Dendritic cell treated with granulocyte-macrophage colony-stimulating factor and Interleukin-4, amounts not matched to agents 40 ng/mL and 50 ng/mL, for 4 days (primary cell): ENCODE results near the gene EPM2A.
"Not testable (repeated sequence)": the region's sequence is repeated elsewhere in the genome, so short reads cannot be mapped to it uniquely, and the experiment has no call there.

ENCODE experiments used
- H3K27ac Mint-ChIP-seq: one replicate; pipeline ENCODE4 v1.8.0; 2022; ENCODE audit warnings: mild to moderate bottlenecking, mixed read lengths
- H3K27me3 Mint-ChIP-seq: one replicate; pipeline ENCODE4 v1.8.0; 2022; ENCODE audit warnings: mild to moderate bottlenecking, mixed read lengths
- H3K36me3 Mint-ChIP-seq: one replicate; pipeline ENCODE4 v1.8.0; 2022; ENCODE audit warnings: low read depth, mixed read lengths
- H3K4me1 Mint-ChIP-seq: one replicate; pipeline ENCODE4 v1.8.0; 2022; ENCODE audit warnings: low read depth, mixed read lengths
- H3K4me3 Mint-ChIP-seq: one replicate; pipeline ENCODE4 v1.8.0; 2022; ENCODE audit warnings: mild to moderate bottlenecking, moderate library complexity, mixed read lengths
- H3K9me3 Mint-ChIP-seq: one replicate; pipeline ENCODE4 v1.8.0; 2022; ENCODE audit warnings: mixed read lengths
- intact Hi-C: fragments of 100-400 bp; cut with micrococcal nuclease; formaldehyde crosslinking; loops from one replicate; pipeline ENCODE4 v1.15.0; 2022

EPM2A gene

DNA sequence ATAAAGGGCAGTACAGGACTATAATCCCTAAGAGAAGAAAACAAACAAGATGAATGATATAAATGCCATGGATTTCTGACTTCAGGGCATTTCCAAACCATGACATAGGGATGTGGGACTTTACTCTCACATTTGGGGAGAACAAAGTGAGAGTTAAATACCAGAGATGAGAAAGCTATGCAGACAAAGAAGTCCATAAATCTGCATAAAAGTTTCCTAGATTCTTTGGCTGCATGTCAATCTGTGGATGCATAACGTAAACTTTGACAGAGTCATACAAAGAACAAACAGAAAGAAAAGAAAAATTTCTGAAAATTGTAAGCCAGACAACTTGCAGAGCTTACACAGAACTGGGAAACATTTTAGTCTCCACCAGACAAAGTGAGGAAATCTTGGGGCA, 11.7 kb downstream of the EPM2A start:
- H3K4me3 Mint-ChIP-seq: no peak overlapping the region
- peaks cover 35% of the 10 kb centered on the region for H3K9me3 Mint-ChIP-seq
- H3K27me3 Mint-ChIP-seq: no peaks in the 10 kb centered on the region
- no peak overlapping the region for H3K27ac Mint-ChIP-seq
- no peaks in the 10 kb centered on the region for H3K4me1 Mint-ChIP-seq
- H3K36me3 Mint-ChIP-seq: peaks cover 18% of the 10 kb centered on the region
- intact Hi-C loops: no loop called here

DNA sequence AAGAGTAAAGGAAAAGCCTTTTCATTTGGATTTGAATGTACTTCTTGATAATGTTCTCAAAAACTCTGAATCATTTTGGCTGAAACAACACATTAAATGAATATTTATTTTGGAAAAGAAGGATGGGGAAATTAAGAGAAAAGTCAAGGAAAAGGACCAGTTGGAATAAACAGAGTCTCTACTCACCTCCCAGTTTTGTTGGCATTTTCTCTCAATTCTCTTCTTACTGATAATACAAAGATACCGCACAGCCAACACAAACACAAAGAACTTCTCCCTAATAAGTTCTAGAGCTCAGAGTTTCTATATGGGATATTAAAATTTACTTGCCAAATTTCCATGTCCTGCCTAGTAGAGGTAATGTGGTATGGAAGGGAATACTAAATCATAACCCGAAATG, 13.1 kb downstream of the EPM2A start:
- no peaks in the 10 kb centered on the region for H3K27me3 Mint-ChIP-seq
- no peak overlapping the region for H3K27ac Mint-ChIP-seq
- no peak overlapping the region for H3K4me3 Mint-ChIP-seq
- H3K36me3 Mint-ChIP-seq: peaks cover 10% of the 10 kb centered on the region
- H3K4me1 Mint-ChIP-seq: no peaks in the 10 kb centered on the region
- H3K9me3 Mint-ChIP-seq: peaks cover 22% of the 10 kb centered on the region
- intact Hi-C loops: no loop called here

DNA sequence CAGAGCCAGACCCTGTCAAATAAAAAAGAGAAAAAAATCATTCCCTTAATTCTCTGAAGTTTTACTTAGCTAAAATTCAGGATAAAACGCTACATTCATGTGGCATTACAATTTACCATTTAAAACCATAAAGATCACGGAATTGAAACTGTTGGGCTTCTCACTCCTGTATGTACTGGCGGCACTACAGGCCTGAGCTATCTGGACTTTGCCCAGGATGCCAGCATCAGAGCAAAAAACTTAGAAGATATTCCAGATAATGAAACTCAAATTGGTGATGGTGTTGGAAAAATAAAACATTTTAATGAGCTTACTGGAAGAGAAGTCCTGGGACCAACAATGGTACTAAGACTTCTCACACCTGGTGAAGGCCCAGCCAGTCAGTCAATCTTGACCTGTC, 14.2 kb downstream of the EPM2A start:
- Mint-ChIP-seq H3K27me3 (no peaks in the 10 kb centered on the region), H3K9me3 (peaks cover 30% of the 10 kb centered on the region), H3K36me3 (peaks cover 20% of the 10 kb centered on the region), H3K27ac (no peak overlapping the region), H3K4me1 (no peaks in the 10 kb centered on the region), H3K4me3 (no peak overlapping the region)
- intact Hi-C loops: no loop called here

DNA sequence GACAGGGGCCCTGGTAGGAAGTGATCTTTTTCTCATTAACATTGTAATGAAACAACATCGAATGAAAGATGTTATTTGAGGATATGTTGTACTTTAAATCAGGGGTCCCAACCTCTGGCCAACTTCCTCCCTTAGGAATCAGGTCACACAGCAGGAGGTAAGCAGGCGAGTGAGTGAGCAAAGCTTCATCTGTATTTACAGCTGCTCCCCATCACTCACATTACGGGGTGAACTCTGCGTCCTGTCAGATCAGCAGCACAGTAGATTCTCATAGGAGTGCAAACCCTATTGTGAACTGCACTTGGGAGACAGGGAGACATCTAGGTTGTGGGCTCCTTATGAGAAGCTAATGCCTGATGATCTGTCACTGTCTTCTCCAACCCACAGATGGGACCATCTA, 19.9 kb downstream of the EPM2A start:
- H3K27me3 Mint-ChIP-seq: no peaks in the 10 kb centered on the region
- H3K36me3 Mint-ChIP-seq: peaks cover 34% of the 10 kb centered on the region
- H3K4me3 Mint-ChIP-seq: no peak overlapping the region
- no peak overlapping the region for H3K27ac Mint-ChIP-seq
- intact Hi-C loops: no loop called here
- H3K4me1 Mint-ChIP-seq: no peaks in the 10 kb centered on the region
- peaks cover 35% of the 10 kb centered on the region for H3K9me3 Mint-ChIP-seq

DNA sequence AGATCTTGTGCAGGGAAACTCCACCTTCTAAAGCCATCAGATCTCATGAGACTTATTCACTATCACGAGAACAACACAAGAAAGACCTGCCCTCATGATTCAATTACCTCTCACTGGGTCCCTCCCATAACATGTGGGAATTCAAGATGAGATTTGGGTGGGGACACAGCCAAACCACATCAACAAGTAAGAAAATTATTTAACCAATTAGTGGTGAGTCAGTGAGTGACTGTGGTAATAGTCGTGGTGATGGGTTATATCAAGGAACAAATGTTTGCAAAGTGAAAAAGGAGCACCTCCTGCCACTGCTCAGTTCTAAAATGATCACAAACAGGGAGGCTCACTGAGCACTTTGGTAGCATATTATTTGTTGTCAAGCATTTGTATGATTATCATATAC, 20.6 kb downstream of the EPM2A start:
- Mint-ChIP-seq H3K4me3 (no peak overlapping the region), H3K36me3 (peaks cover 34% of the 10 kb centered on the region), H3K27me3 (no peaks in the 10 kb centered on the region), H3K9me3 (peaks cover 36% of the 10 kb centered on the region), H3K4me1 (no peaks in the 10 kb centered on the region), H3K27ac (no peak overlapping the region)
- intact Hi-C loops: no loop called here

DNA sequence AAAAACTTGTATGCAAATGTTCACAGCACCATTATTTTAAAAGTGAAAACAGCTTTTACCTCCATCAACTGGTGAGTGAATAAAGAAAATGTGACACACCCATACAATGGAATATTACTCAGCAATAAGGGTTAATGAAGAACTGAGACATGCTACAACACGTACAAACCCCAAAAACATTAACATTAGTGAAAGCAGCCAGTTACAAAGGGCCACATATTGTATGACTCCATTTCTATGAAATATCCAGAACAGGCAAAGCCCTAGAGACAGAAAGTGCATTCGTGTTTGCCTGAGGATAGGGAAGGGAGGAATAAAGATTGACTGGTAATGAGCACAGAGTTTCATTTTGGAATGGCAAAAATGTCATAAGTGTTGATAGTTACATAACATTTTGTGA, 21.5 kb downstream of the EPM2A start:
- H3K36me3 Mint-ChIP-seq: peaks cover 34% of the 10 kb centered on the region
- no peaks in the 10 kb centered on the region for H3K4me1 Mint-ChIP-seq
- peaks cover 46% of the 10 kb centered on the region for H3K9me3 Mint-ChIP-seq
- intact Hi-C loops: no loop called here
- H3K27ac Mint-ChIP-seq: no peak overlapping the region
- H3K4me3 Mint-ChIP-seq: no peak overlapping the region
- H3K27me3 Mint-ChIP-seq: no peaks in the 10 kb centered on the region

DNA sequence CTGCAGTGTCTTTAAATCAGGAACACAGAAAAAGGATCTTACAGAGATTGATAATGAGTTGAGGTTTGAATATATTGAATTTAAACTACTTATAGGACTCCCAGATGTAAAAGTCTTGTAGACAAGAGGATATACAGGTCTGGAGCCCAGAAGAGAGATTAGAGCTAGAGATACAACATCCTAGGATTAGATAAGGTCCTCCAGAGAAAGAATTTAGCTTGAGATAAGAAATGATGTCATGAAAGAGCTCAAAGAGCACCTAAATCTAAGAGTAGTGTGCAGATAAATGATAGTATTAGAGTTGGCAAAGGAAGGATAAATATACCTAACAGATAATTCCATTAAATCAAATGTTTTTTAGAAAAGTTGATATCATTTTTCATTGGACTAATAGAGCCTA, 23.9 kb downstream of the EPM2A start:
- H3K9me3 Mint-ChIP-seq: peaks cover 50% of the 10 kb centered on the region
- H3K4me1 Mint-ChIP-seq: no peaks in the 10 kb centered on the region
- H3K27ac Mint-ChIP-seq: no peak overlapping the region
- H3K36me3 Mint-ChIP-seq: peaks cover 37% of the 10 kb centered on the region
- no peak overlapping the region for H3K4me3 Mint-ChIP-seq
- H3K27me3 Mint-ChIP-seq: no peaks in the 10 kb centered on the region
- intact Hi-C loops: no loop called here

DNA sequence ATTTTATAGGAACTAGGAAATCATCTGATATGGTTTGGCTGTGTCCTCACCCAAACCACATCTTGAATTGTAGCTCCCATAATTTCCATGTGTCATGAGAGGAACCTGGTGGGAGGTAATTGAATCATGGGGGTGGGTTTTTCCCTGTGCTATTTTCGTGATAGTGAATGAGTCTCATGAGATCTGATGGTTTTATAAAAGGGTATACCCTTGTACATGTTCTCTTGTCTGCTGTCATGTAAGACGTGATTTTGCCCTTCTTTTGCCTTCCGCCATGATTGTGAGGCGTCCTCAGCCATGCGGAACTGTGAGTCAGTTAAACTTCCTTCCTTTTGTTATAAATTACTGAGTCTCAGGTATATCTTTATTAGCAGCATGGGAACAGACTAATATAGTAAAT, 27.9 kb downstream of the EPM2A start:
- Mint-ChIP-seq H3K4me1 (peaks cover 9% of the 10 kb centered on the region), H3K36me3 (peaks cover 14% of the 10 kb centered on the region), H3K9me3 (peaks cover 24% of the 10 kb centered on the region), H3K27ac (no peak overlapping the region), H3K27me3 (no peaks in the 10 kb centered on the region), H3K4me3 (no peak overlapping the region)
- intact Hi-C loops: no loop called here

DNA sequence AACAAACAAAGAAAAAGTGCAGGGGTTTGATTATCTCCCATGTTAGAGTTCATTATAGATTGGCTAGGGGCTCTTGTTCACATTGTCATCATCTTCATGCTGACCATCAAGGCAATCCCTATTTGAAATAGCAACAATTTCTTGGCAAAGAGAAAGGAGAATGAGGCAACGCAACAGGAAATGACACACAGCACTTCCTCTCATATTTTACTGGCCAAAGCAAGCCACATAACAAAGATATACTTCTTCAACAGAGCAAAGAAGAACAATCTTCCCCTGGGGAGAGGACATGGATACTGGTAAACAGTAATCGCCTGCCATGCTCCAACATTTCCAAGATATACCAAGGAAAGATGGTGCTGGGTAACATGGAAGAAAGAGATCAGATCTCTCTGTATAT, 29.8 kb downstream of the EPM2A start:
- H3K4me3 Mint-ChIP-seq: no peak overlapping the region
- H3K27me3 Mint-ChIP-seq: no peaks in the 10 kb centered on the region
- no peak overlapping the region for H3K27ac Mint-ChIP-seq
- peaks cover 9% of the 10 kb centered on the region for H3K4me1 Mint-ChIP-seq
- intact Hi-C loops: no loop called here
- peaks cover 14% of the 10 kb centered on the region for H3K36me3 Mint-ChIP-seq
- H3K9me3 Mint-ChIP-seq: peaks cover 24% of the 10 kb centered on the region

DNA sequence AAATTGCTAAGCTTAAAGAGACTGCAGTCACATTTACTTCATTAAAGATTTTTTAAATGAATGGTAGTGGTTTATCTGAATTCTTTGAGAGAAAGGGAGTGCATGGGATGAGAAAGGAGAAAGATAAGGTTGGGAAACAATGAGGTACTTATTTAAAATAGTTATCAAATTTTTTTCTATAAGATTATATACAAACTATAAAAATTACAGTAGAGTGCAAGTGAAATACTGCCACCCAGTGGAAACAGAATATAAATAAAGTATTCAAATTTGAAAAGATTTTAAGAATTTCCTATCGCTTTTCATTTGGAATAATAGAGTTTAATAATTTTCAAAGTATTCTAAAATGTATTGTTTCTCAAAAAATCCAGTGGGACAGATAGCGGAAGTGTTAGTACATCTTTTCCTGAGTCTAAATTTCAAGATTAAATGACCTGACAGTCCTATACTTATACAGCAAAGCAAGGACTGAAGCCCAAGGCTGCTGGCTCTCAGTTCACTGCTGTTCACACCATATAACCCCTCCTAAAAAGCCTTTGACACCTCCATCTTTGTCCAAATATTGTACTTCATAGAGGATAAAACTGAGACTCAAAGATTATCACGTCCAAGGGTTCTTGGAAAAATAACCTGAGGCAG, 31.1 kb downstream of the EPM2A start:
- H3K9me3 Mint-ChIP-seq: peaks cover 18% of the 10 kb centered on the region
- no peaks in the 10 kb centered on the region for H3K27me3 Mint-ChIP-seq
- H3K27ac Mint-ChIP-seq: no peak overlapping the region
- no peak overlapping the region for H3K4me3 Mint-ChIP-seq
- intact Hi-C loops: no loop called here
- H3K36me3 Mint-ChIP-seq: peaks cover 14% of the 10 kb centered on the region
- peaks cover 9% of the 10 kb centered on the region for H3K4me1 Mint-ChIP-seq

DNA sequence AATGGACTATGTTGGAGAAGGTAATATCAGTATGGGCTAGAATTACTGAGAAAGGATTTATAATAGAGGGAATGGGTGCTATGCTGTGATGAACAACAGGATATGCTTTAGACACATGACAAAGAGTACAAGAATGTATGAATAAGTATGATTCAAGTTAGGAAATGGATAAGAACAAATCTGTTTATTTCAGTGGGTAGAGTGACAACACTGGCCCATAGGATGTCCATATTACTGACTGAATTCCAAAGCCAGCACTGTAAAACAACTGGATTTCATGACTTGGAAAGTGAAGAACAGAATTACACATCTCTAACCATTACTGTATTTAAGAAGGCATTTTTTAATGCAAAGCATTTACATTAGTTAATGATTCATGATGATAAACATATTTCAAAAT, 35.9 kb downstream of the EPM2A start:
- Mint-ChIP-seq H3K36me3 (no peaks in the 10 kb centered on the region), H3K27ac (no peak overlapping the region), H3K4me1 (no peaks in the 10 kb centered on the region), H3K27me3 (no peaks in the 10 kb centered on the region), H3K9me3 (peaks cover 21% of the 10 kb centered on the region), H3K4me3 (no peak overlapping the region)
- intact Hi-C loops: no loop called here

DNA sequence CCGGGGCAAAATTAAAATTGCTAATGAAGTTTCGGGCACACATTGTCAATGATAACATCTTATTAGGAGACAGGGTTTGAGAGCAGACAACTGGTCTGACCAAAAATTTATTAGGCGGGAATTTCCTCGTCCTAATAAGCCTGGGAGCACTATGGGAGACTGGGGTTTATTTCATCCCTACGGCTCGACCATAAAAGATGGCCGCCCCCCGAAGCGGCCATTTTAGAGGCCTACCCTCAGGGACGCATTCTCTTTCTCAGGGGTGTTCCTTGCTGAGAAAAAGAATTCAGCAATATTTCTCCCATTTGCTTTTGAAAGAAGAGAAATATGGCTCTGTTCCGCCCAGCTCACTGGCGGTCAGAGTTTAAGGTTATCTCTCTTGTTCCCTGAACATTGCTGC, 37.9 kb downstream of the EPM2A start:
- H3K27ac Mint-ChIP-seq, intact Hi-C loops, H3K4me1 Mint-ChIP-seq, H3K4me3 Mint-ChIP-seq, H3K36me3 Mint-ChIP-seq, H3K27me3 Mint-ChIP-seq: not testable (repeated sequence)
- H3K9me3 Mint-ChIP-seq: peaks cover 31% of the 10 kb centered on the region

DNA sequence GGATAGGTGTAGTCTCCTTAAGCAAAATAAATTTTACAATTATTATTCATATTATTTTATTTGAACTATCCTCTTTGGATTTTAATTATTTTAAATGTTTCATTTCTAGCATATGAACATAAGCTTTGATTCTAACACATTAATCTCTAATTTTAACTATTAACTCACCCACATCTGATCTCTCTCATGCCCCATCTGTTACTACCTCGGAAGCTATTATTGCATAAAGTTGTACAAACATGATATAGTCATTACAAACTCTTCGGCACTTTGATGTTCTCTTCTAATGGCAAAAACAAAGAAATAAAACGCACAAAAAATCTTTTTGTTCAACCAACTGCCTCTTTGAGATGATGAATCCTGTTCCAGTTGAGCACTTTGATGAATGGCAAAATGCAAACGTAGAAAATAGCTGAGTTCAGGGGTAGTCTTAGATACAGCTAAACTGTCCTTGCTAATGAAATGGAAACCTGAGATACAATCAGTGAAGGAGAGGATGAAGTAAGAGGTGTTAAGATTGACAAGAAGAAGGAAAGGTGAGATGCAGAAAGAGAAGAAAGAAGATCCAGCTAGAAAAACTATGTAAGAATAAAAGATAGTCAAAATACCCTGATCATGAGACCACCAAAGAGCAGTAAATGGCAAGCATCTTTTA, 41.1 kb downstream of the EPM2A start:
- H3K27ac Mint-ChIP-seq: no peak overlapping the region
- no peak overlapping the region for H3K4me3 Mint-ChIP-seq
- no peaks in the 10 kb centered on the region for H3K36me3 Mint-ChIP-seq
- peaks cover 31% of the 10 kb centered on the region for H3K9me3 Mint-ChIP-seq
- intact Hi-C loops: no loop called here
- H3K27me3 Mint-ChIP-seq: no peaks in the 10 kb centered on the region
- no peaks in the 10 kb centered on the region for H3K4me1 Mint-ChIP-seq

DNA sequence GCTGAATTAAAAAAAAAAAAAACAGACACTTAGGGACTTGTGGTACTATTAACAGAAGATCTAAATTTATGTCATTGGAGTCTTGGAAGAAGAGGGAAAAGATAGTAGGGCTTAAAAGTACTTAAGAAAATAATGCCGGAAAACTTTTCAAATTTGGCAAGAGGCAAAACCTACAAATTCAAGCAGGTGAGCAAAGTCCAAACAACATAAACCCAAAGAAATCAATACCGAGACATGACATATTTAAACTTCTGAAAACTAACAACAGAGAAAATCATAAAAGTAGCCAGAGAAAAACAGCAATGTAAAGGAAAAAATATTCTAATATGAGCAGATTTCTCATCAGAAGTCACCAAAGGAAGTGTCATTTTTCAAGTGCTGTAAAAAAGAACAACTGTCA, 44.4 kb downstream of the EPM2A start:
- no peaks in the 10 kb centered on the region for H3K27me3 Mint-ChIP-seq
- no peaks in the 10 kb centered on the region for H3K36me3 Mint-ChIP-seq
- no peak overlapping the region for H3K27ac Mint-ChIP-seq
- no peak overlapping the region for H3K4me3 Mint-ChIP-seq
- peaks cover 19% of the 10 kb centered on the region for H3K9me3 Mint-ChIP-seq
- no peaks in the 10 kb centered on the region for H3K4me1 Mint-ChIP-seq
- intact Hi-C loops: no loop called here

DNA sequence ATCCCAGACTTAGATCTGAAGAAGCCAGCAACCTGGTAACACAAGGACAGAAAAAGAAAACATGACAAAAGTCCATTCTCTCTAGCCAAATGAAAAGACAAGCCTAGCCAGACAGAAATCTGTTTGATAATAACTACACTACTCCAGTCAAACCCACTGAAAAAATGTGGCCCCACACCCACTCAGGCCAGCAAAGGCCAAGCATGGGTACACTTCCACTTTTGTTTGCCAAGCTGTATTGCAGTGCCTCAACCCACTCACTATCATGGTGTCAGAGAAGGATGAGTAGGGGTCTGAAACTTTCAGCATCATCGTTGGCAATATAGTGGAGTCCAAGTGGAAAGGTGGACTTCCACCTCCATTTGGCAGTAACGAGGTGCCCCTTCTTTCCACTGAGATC, 45.8 kb downstream of the EPM2A start:
- intact Hi-C loops: no loop called here
- peaks cover 19% of the 10 kb centered on the region for H3K9me3 Mint-ChIP-seq
- H3K27me3 Mint-ChIP-seq: no peaks in the 10 kb centered on the region

More for the DNA sequence above, 45.8 kb downstream of the EPM2A start:
- Mint-ChIP-seq H3K4me3 (no peak overlapping the region), H3K27ac (no peak overlapping the region), H3K36me3 (peaks cover 9% of the 10 kb centered on the region), H3K4me1 (no peaks in the 10 kb centered on the region)
